ENCODE measurements around the gene GSE1. TPM values are rescaled to one million over a fixed set of nuclear protein-coding genes. Genes with fewer than 3 reads are reported as not detected.

Gene GSE1
- polyA plus RNA-seq, 1 donor = 76.5 TPM

DNA sequence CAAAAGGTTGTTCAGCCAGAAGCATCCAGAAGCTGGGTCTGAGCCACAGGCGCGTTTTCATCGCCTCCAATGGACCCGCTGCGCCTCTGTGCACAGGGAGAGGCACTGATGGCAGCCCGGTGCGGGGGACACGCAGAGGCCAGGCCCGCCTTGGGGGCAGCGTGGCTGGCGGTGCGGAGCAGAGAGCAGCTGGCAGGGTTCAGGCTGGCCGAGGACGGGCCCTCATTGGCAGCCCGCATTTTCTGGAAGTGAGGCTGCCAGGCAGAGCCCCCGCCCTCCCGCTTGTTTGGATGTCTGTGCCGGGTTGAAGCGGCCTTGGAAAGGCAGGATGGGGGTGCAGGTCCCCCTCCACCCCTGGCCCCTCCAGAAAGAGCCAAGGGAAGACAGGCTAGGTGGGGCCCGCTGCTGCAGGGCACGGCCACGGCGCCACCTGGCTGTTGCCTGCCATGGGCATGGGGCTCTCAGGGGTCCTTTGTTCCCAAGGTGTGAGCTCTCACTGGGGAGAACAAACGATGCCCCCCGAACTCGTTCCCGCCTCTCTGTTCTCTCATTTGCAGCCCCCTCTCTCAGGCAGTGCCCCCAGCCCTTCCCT lies 18.8 kb downstream of the GSE1 start:
- DNase-seq = no peak

- DNase-seq = no peak
These were observed 19.8 kb downstream of the GSE1 start for GRCh38 chr16:85632709-85633437.

DNA sequence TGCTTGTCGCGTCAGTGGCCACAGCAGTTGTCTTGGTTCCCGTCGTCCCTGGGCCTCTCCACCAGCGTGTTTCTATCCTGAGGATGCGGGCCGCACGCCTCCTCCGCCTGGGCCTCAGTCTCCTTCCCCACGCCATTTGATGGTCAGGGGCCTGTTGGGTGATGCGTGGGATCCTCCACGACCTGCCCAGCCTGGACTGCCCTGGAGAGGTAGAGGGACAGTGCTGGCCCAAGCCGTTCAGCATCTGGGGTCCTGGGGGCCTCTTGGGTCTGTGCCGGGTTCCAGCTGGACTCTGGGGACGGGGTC lies 20.3 kb downstream of the GSE1 start:
- no peak for DNase-seq

- DNase-seq = no peak
These were observed 20.8 kb downstream of the GSE1 start for GRCh38 chr16:85633888-85634287.

DNA sequence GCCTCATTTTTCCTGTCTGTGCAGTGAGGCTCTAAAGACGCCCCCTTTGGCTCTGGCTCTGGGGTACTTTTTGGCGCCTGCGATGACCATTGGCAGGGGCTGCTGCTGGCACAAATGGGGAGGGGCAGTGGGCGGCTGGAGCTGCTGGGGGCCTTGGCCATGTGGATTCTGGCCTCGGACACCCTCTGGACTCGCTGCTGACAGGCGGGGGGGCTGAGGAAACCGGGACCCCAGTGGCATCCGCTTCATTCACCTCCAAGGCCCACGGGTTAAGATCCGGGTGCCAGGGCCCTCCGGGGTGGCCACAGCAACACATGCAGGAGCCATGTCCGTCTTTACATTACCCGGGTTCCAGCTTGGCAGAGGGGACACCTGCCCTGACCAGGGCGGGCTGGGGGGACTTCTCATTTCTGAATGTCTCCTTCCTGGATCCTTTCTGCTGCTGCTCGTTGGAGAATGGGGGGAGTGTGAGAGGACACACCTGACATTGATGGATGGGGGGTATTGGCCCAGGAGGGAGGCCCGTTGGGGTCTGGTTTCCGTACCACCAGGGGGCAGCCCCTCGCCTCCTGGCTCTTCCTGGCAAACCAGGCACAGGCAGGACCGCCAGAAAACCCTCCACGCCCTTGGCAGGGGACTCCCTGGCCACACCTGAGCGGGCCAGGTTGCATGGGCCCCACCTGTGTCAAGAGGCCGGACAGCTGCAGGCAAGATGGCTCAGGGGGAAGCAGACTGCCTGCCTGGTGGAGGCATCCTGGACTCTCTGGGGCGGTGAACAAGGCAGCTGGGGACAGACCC lies 21.8 kb downstream of the GSE1 start:
- DNase-seq = no peak

DNA sequence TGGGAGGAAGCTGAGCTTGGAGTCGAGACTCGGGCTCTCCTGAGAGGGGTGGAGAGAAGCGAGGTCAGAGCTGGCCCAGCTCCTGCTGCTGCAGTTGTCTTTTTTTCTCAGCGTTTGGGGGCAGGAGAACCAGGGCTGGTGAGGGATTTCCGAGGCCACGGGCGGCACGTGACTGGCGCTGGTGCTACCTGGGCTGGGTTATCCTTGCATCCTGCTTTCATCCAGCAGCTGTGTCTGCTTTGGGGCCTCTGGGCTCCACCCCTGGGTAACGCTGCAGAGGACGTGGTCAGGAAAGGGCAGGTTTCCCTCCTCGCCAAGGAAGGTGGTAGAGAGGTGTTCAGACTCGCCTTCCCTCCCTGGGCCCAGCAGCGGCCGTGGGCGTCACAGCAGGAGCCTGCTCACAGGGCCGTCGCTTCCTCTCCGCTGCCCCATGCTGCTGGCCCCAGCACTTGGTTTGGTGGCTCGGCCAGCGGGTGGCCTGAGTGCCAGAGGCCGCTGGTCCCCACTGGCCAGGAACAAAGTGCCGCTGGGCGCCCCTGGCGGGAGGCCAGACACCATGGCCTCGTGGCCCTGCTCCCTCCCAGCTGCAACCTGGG lies 22.5 kb downstream of the GSE1 start:
- DNase-seq = no peak

- DNase-seq = no peak
These were observed 23.2 kb downstream of the GSE1 start for GRCh38 chr16:85636234-85636812.

- DNase-seq = no peak
These were observed 24.1 kb downstream of the GSE1 start for GRCh38 chr16:85637061-85637807.

DNA sequence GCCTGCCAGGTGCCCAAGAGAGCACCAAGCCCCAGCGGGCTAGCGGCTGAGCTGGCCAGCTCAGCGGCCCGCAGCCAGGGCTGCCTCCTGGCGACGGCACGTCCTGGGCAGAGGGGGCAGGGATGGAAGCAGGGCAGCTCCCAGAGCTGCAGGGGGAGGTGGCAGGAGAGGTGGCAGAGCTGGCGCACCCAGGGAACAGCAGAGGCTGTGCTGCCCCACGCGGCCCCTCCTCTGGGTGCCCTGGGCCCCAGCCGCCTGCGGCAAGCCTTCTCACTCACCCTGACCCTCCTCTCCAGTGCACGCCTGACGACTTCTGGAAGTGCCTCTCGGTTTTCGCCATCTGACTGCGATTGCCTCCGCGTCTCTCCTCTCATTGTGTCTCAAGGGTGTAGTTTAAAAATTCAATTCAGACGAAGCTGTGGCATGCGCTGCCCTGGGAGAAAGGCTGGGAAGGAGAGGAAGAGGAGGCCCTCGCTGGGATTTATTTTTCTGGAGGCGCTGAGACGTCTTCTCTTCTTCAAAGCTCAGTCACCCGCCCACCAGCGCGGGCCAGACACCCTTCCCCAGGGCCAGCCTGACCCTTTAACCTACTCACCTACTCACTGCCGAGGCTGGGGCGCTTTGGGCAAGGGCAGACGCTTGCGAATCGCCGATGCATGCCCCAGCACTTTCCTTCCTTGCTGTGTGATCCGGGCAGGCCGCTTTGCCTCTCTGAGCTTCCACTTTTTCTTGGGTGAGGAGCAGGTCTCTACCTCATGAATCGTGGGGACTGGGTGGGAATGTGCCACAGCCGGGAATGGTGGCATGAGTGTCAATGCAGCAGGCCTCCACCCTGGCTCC lies 24.9 kb downstream of the GSE1 start:
- no peak for DNase-seq

GRCh38 chr16:85638695-85639409 lies 25.7 kb downstream of the GSE1 start:
- DNase-seq = no peak

DNA sequence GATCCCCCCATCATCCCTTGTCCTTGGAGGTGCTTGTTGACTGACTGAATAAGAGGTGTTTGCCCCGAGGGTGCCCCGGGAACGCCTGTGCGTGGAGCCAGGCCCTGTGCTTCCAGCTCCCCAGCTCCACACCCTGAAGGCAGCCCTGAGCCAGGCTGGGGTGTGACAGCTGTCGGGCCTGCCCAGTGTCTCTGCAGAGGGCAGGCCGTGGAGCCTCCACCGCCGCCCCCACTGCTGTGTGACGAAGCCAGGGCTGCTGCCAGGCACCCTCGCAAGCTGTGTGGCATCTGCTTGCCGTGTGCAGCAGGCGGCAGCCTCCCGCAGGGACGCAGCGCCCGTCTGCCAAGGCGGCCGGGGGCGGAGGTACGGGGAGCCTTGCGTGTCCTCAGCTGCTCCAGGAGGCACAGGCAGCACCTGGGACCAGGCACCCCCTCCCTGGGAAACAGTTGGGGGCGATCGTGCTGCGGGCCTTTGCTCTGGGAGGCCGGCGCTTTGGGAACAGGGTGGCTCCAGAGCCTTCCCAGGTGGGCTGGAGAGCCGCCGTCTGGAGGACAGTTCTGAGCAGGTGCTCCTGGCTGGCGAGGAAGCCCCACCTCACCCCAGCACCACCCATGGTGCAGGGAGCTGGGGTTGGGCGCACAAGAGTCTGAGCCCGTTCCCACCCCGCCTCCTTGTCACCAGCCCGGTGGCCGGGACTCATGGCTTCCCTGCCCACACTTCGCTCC lies 26.6 kb downstream of the GSE1 start:
- no peak for DNase-seq

DNA sequence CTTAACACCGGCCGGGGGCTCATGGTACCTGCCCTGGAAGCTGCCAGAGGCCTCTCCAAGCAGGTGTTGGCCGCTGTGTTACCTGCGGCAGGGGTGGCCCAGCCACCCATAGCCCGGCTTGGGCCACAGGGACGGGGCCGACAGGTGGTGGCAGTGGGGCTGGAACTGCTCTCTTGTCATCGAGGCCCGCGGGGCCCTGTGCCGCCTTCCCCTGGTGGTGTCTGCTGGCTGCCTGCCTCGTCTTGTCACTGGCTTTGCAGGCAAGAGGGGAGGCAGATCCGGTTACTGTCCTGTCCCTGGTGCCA lies 27.1 kb downstream of the GSE1 start:
- no peak for DNase-seq

DNA sequence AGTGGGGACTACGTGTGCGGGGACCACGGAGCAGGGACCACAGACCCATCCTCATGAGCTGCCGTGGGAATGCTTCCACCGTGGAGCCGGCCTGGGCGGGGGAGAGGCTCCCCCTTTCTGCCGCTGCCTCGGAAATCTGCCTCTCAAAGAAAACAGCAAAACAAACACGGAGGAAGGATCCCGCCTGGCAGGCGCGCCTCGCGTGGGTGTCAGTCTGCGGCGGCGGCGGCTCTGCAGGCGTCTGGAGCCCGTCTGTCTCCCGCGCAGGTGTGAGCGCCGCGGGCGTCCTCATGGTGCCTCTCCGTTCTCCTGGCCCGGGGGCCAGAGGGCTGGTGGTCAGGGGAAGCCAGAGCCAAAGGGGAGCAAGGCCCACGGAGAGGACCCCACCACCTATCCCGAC lies 27.5 kb downstream of the GSE1 start:
- DNase-seq = no peak

DNA sequence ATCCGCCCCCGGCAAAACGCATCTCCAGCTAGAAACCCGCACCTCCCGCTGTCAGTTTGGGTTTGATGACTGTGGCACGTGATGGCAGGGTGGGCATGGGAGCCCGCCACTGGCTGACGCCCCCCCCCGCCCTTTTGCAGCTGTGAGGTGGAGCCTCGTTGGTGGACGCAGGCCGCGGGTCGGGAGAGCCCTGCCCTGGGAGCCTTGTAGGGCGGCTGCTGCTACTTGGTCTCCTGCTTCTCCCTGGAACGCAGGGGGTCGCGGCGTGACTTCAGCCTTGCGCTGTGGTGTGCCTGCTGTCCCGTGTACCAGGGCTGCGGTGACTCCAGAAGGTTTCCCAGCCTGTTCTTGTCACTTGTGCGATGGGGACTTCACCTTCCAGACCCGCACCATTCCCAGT lies 28.2 kb downstream of the GSE1 start:
- no peak for DNase-seq

- no peak for DNase-seq
These were observed 28.7 kb downstream of the GSE1 start for GRCh38 chr16:85641776-85642176.

GRCh38 chr16:85642762-85643358 lies 29.7 kb downstream of the GSE1 start:
- DNase-seq = no peak

DNA sequence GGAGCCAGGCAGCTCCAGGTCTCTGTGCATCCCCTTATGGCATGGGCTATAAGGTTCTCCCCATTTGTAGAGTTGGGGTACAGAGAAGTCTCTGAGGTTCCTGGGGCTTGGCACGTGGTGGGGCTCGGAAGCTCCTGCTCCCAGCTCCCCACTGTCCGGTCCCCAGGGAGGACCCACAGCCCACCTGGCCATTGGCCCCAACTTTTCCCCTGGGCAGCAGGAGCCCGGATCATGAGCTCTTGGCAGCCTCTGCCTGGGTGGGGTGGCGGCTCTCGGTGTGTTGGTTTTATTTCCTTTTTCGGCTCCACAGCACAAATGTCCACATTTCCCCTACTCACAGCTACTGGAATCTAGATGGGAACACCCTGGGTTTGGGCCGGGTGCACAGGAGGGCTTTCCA lies 30.5 kb downstream of the GSE1 start:
- no peak for DNase-seq

DNA sequence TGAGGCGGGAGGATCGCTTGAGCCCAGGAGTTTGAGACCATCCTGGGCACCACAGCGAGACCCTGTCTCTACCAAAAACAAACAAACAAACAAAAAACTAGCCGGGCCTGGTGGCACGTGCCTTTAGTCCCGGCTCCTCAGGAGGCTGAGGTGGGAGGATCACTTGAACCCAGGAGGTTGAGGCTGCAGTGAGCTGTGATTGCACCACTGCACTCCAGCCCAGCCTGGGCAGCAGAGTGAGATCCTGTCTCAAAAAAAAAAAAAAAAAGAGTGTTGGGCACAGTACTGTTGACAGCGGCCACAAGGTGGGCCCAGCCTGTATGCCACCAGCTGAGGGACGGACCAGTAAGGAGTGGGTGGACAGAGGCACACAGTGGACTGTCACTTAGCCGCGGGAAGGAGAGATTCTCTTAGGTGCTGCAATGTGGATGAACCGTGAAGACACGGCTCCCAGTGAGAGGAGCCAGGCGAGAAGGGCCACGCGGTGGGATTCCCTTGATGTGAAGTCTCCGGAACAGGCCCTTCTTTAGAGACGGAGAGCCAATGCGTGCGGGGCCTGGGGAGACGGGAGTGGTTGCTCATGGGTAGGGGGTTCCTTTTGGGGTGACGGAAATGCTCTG lies 31.1 kb downstream of the GSE1 start:
- no peak for DNase-seq

- DNase-seq = no peak
These were observed 32.0 kb downstream of the GSE1 start for GRCh38 chr16:85645021-85645589.
